Measurements from ENCODE around the gene CDK17.
"Not testable (repeated sequence)": the region's sequence is repeated elsewhere in the genome, so short reads cannot be mapped to it uniquely, and the experiment has no call there.

CDK17 gene

GRCh38 chr12:96329018-96329417 is 71.2 kb downstream of the CDK17 start:
- H3K9me3 ChIP-seq (ENCODE audit: control insufficient read depth, insufficient read depth, low read length): no peaks in the 10 kb centered on the region
- peaks cover 9% of the 10 kb centered on the region; the same call in 1 of the 2 replicates for H3K4me1 ChIP-seq (ENCODE audit: control insufficient read depth, insufficient read depth, low read length)
- no peak overlapping the region for H3K4me3 ChIP-seq (ENCODE audit: low read depth, low read length)
- H3K9ac ChIP-seq (ENCODE audit: low read depth, low read length): no peak overlapping the region
- H3K27ac ChIP-seq (ENCODE audit: low read depth, low read length): no peak overlapping the region
- peaks cover under 1% of the 10 kb centered on the region; the same call in 1 of the 2 replicates for H3K36me3 ChIP-seq (ENCODE audit: control insufficient read depth, insufficient read depth, low read length)
- no peaks in the 10 kb centered on the region for H3K27me3 ChIP-seq (ENCODE audit: control insufficient read depth, insufficient read depth, low read length)

- Histone ChIP-seq H3K27ac (ENCODE audit: low read depth, low read length) (no peak overlapping the region), H3K9me3 (ENCODE audit: control insufficient read depth, insufficient read depth, low read length) (no peaks in the 10 kb centered on the region), H3K4me3 (ENCODE audit: low read depth, low read length) (no peak overlapping the region), H3K4me1 (ENCODE audit: control insufficient read depth, insufficient read depth, low read length) (peaks cover 14% of the 10 kb centered on the region; the same call in 1 of the 2 replicates), H3K9ac (ENCODE audit: low read depth, low read length) (no peak overlapping the region), H3K36me3 (ENCODE audit: control insufficient read depth, insufficient read depth, low read length) (peaks cover 8% of the 10 kb centered on the region), H3K27me3 (ENCODE audit: control insufficient read depth, insufficient read depth, low read length) (no peaks in the 10 kb centered on the region)
Observed at GRCh38 chr12:96327889-96328288, 72.3 kb downstream of the CDK17 start.

GRCh38 chr12:96327346-96327745 is 72.9 kb downstream of the CDK17 start:
- Histone ChIP-seq H3K9me3 (ENCODE audit: control insufficient read depth, insufficient read depth, low read length) (no peaks in the 10 kb centered on the region), H3K27me3 (ENCODE audit: control insufficient read depth, insufficient read depth, low read length) (no peaks in the 10 kb centered on the region), H3K36me3 (ENCODE audit: control insufficient read depth, insufficient read depth, low read length) (peaks cover 8% of the 10 kb centered on the region), H3K9ac (ENCODE audit: low read depth, low read length) (no peak overlapping the region), H3K27ac (ENCODE audit: low read depth, low read length) (no peak overlapping the region), H3K4me1 (ENCODE audit: control insufficient read depth, insufficient read depth, low read length) (peaks cover 14% of the 10 kb centered on the region; the same call in 1 of the 2 replicates), H3K4me3 (ENCODE audit: low read depth, low read length) (no peak overlapping the region)

GRCh38 chr12:96326628-96327227 is 73.5 kb downstream of the CDK17 start:
- H3K4me1 ChIP-seq (ENCODE audit: control insufficient read depth, insufficient read depth, low read length): peaks cover 14% of the 10 kb centered on the region; the same call in 1 of the 2 replicates
- peaks cover 12% of the 10 kb centered on the region for H3K36me3 ChIP-seq (ENCODE audit: control insufficient read depth, insufficient read depth, low read length)
- H3K27ac ChIP-seq (ENCODE audit: low read depth, low read length): no peak overlapping the region
- H3K9me3 ChIP-seq (ENCODE audit: control insufficient read depth, insufficient read depth, low read length): no peaks in the 10 kb centered on the region
- H3K27me3 ChIP-seq (ENCODE audit: control insufficient read depth, insufficient read depth, low read length): no peaks in the 10 kb centered on the region
- no peak overlapping the region for H3K9ac ChIP-seq (ENCODE audit: low read depth, low read length)
- no peak overlapping the region for H3K4me3 ChIP-seq (ENCODE audit: low read depth, low read length)

GRCh38 chr12:96323906-96324305 is 76.3 kb downstream of the CDK17 start:
- H3K4me1 ChIP-seq (ENCODE audit: control insufficient read depth, insufficient read depth, low read length): peaks cover 14% of the 10 kb centered on the region; the same call in 1 of the 2 replicates
- H3K4me3 ChIP-seq (ENCODE audit: low read depth, low read length): no peak overlapping the region
- no peaks in the 10 kb centered on the region for H3K9me3 ChIP-seq (ENCODE audit: control insufficient read depth, insufficient read depth, low read length)
- no peaks in the 10 kb centered on the region for H3K27me3 ChIP-seq (ENCODE audit: control insufficient read depth, insufficient read depth, low read length)
- no peak overlapping the region for H3K9ac ChIP-seq (ENCODE audit: low read depth, low read length)
- H3K27ac ChIP-seq (ENCODE audit: low read depth, low read length): no peak overlapping the region
- H3K36me3 ChIP-seq (ENCODE audit: control insufficient read depth, insufficient read depth, low read length): peaks cover 12% of the 10 kb centered on the region

- Histone ChIP-seq H3K9ac (ENCODE audit: low read depth, low read length) (no peak overlapping the region), H3K4me3 (ENCODE audit: low read depth, low read length) (no peak overlapping the region), H3K27me3 (ENCODE audit: control insufficient read depth, insufficient read depth, low read length) (no peaks in the 10 kb centered on the region), H3K9me3 (ENCODE audit: control insufficient read depth, insufficient read depth, low read length) (no peaks in the 10 kb centered on the region), H3K4me1 (ENCODE audit: control insufficient read depth, insufficient read depth, low read length) (peaks cover 14% of the 10 kb centered on the region; the same call in 1 of the 2 replicates), H3K27ac (ENCODE audit: low read depth, low read length) (no peak overlapping the region), H3K36me3 (ENCODE audit: control insufficient read depth, insufficient read depth, low read length) (peaks cover 12% of the 10 kb centered on the region)
Observed at GRCh38 chr12:96322720-96323119, 77.5 kb downstream of the CDK17 start.

GRCh38 chr12:96321941-96322340 is 78.3 kb downstream of the CDK17 start:
- Histone ChIP-seq H3K27me3 (ENCODE audit: control insufficient read depth, insufficient read depth, low read length) (no peaks in the 10 kb centered on the region), H3K27ac (ENCODE audit: low read depth, low read length) (no peak overlapping the region), H3K36me3 (ENCODE audit: control insufficient read depth, insufficient read depth, low read length) (peaks cover 12% of the 10 kb centered on the region), H3K4me1 (ENCODE audit: control insufficient read depth, insufficient read depth, low read length) (peaks cover 11% of the 10 kb centered on the region; the same call in 1 of the 2 replicates), H3K4me3 (ENCODE audit: low read depth, low read length) (no peak overlapping the region), H3K9me3 (ENCODE audit: control insufficient read depth, insufficient read depth, low read length) (no peaks in the 10 kb centered on the region), H3K9ac (ENCODE audit: low read depth, low read length) (no peak overlapping the region)

- not testable (repeated sequence) for H3K27me3 ChIP-seq (ENCODE audit: control insufficient read depth, insufficient read depth, low read length); H3K4me1 ChIP-seq (ENCODE audit: control insufficient read depth, insufficient read depth, low read length); H3K9ac ChIP-seq (ENCODE audit: low read depth, low read length); H3K27ac ChIP-seq (ENCODE audit: low read depth, low read length); H3K4me3 ChIP-seq (ENCODE audit: low read depth, low read length); H3K9me3 ChIP-seq (ENCODE audit: control insufficient read depth, insufficient read depth, low read length); H3K36me3 ChIP-seq (ENCODE audit: control insufficient read depth, insufficient read depth, low read length)
Observed at GRCh38 chr12:96317801-96318200, 82.4 kb downstream of the CDK17 start.

- peak overlapping the region; percentile 42 for H3K27ac ChIP-seq (ENCODE audit: low read depth, low read length)
- H3K9ac ChIP-seq (ENCODE audit: low read depth, low read length): peak overlapping the region; percentile 56; the same call in 1 of the 2 replicates
- peak overlapping the region; percentile 39 for H3K4me3 ChIP-seq (ENCODE audit: low read depth, low read length)
- not testable (repeated sequence) for H3K36me3 ChIP-seq (ENCODE audit: control insufficient read depth, insufficient read depth, low read length); H3K4me1 ChIP-seq (ENCODE audit: control insufficient read depth, insufficient read depth, low read length); H3K9me3 ChIP-seq (ENCODE audit: control insufficient read depth, insufficient read depth, low read length); H3K27me3 ChIP-seq (ENCODE audit: control insufficient read depth, insufficient read depth, low read length)
Observed at GRCh38 chr12:96315741-96316481, 84.3 kb downstream of the CDK17 start.

GRCh38 chr12:96314723-96315122 is 85.5 kb downstream of the CDK17 start:
- Histone ChIP-seq H3K27me3 (ENCODE audit: control insufficient read depth, insufficient read depth, low read length) (no peaks in the 10 kb centered on the region), H3K4me1 (ENCODE audit: control insufficient read depth, insufficient read depth, low read length) (no peaks in the 10 kb centered on the region), H3K4me3 (ENCODE audit: low read depth, low read length) (no peak overlapping the region), H3K27ac (ENCODE audit: low read depth, low read length) (no peak overlapping the region), H3K9me3 (ENCODE audit: control insufficient read depth, insufficient read depth, low read length) (no peaks in the 10 kb centered on the region), H3K36me3 (ENCODE audit: control insufficient read depth, insufficient read depth, low read length) (peaks cover 3% of the 10 kb centered on the region; the same call in 1 of the 2 replicates), H3K9ac (ENCODE audit: low read depth, low read length) (no peak overlapping the region)

GRCh38 chr12:96313606-96314005 is 86.6 kb downstream of the CDK17 start:
- H3K4me3 ChIP-seq (ENCODE audit: low read depth, low read length): no peak overlapping the region
- H3K27me3 ChIP-seq (ENCODE audit: control insufficient read depth, insufficient read depth, low read length): no peaks in the 10 kb centered on the region
- peaks cover 3% of the 10 kb centered on the region; the same call in 1 of the 2 replicates for H3K36me3 ChIP-seq (ENCODE audit: control insufficient read depth, insufficient read depth, low read length)
- H3K9ac ChIP-seq (ENCODE audit: low read depth, low read length): no peak overlapping the region
- H3K9me3 ChIP-seq (ENCODE audit: control insufficient read depth, insufficient read depth, low read length): no peaks in the 10 kb centered on the region
- H3K4me1 ChIP-seq (ENCODE audit: control insufficient read depth, insufficient read depth, low read length): no peaks in the 10 kb centered on the region
- H3K27ac ChIP-seq (ENCODE audit: low read depth, low read length): no peak overlapping the region

Data from HUES48 (cell line).